Fibroblast of lung (primary cell): ENCODE results near the gene AP1S3. TPM values are rescaled to one million over a fixed set of nuclear protein-coding genes. Genes with fewer than 3 reads are reported as not detected.
"Not testable (repeated sequence)": the region's sequence is repeated elsewhere in the genome, so short reads cannot be mapped to it uniquely, and the experiment has no call there.

ENCODE experiments used
- DNase-seq, 2 donors: peaks; one replicate each; pipeline versions ENCODE4 v3.0.0 to v3.0.0-alpha.2; 2010; ENCODE audit warnings: low read depth in 2 of 2
- H2AFZ ChIP-seq: 2 replicates; pipeline ENCODE4 v1.5.1; 2012; ENCODE audit warnings: low read length, control low read depth, inconsistent platforms
- H3K27ac ChIP-seq: 2 replicates; pipeline ENCODE4 v1.5.1; 2011; ENCODE audit warnings: low read length, control low read depth; ENCODE audit not compliant: insufficient read depth
- H3K27me3 ChIP-seq: 2 replicates; pipeline ENCODE4 v1.5.1; 2011; ENCODE audit warnings: mild to moderate bottlenecking, low read length; ENCODE audit not compliant: control insufficient read depth, insufficient read depth
- H3K36me3 ChIP-seq: 2 replicates; pipeline ENCODE4 v1.5.1; 2011; ENCODE audit warnings: low read length; ENCODE audit not compliant: control insufficient read depth, insufficient read depth
- H3K4me1 ChIP-seq: 2 replicates; pipeline ENCODE4 v1.5.1; 2011; ENCODE audit warnings: low read length; ENCODE audit not compliant: control insufficient read depth, insufficient read depth; ENCODE audit errors: extremely low read depth
- H3K4me2 ChIP-seq: 2 replicates; pipeline ENCODE4 v1.5.1; 2011; ENCODE audit warnings: low read length, control low read depth; ENCODE audit not compliant: insufficient read depth; ENCODE audit errors: extremely low read depth
- H3K4me3 ChIP-seq, 4 experiments: fragments of 200-600 bp in 1 of 4; sonication (generic) in 1 of 4; replicated peaks in 1 of 4; 2 replicates each; pipeline ENCODE4 v1.5.1; 2011 to 2016; ENCODE audit warnings: low read length in 4 of 4, low read depth in 3 of 4, mild to moderate bottlenecking in 3 of 4, control low read depth in 2 of 4, inconsistent platforms in 1 of 4, mixed read lengths in 1 of 4; ENCODE audit not compliant: insufficient read depth in 1 of 4; ENCODE audit errors: control extremely low read depth in 1 of 4
- H3K79me2 ChIP-seq: 2 replicates; pipeline ENCODE4 v1.5.1; 2012; ENCODE audit warnings: mild to moderate bottlenecking, low read length, inconsistent platforms; ENCODE audit not compliant: control insufficient read depth, insufficient read depth
- H3K9ac ChIP-seq: 2 replicates; pipeline ENCODE4 v1.5.1; 2011; ENCODE audit warnings: mild to moderate bottlenecking, low read length, control low read depth; ENCODE audit not compliant: insufficient read depth
- H3K9me3 ChIP-seq: 2 replicates; pipeline ENCODE4 v1.5.1; 2012; ENCODE audit warnings: low read depth, low read length; ENCODE audit not compliant: control insufficient read depth, insufficient read depth
- H4K20me1 ChIP-seq: 2 replicates; pipeline ENCODE4 v1.5.1; 2011; ENCODE audit warnings: low read length; ENCODE audit not compliant: control insufficient read depth, insufficient read depth; ENCODE audit errors: extremely low read depth
- EZH2 ChIP-seq: IDR thresholded peaks from 2 replicates; pipeline ENCODE4 v1.5.1; 2012; ENCODE audit warnings: low read length, control low read depth, mild to moderate bottlenecking; ENCODE audit errors: missing control alignments
- polyA plus RNA-seq, 2 donors: library from polyadenylated mRNA; depleted of rRNA in 1 of 2; stranded (reverse) in 1 of 2; unstranded in 1 of 2; fragments of >200 nt; gene quantifications; 2 replicates each; pipeline ENCODE4 v1.2.1, GENCODE V29; 2011 to 2012; ENCODE audit warnings: missing spikeins in 1 of 2
- total RNA-seq: library from RNA; depleted of rRNA; stranded (reverse); fragments of >200 nt; gene quantifications from 2 replicates; pipeline ENCODE4 v1.2.1, GENCODE V29; 2014
- TF ChIP-seq, protein P1 (sequence below), 2 donors: IDR thresholded peaks in 1 of 2; conservative IDR thresholded peaks in 1 of 2; 1 replicate in 1 of 2; 2 replicates in 1 of 2; pipeline ENCODE4 v1.5.1; 2011 to 2012; ENCODE audit warnings: low read length in 2 of 2, control low read depth in 1 of 2, inconsistent platforms in 1 of 2, low read depth in 1 of 2, mild to moderate bottlenecking in 1 of 2

Gene AP1S3
- total and polyA plus RNA-seq, 2 donors (not counting 1 experiment from before 2014, with no cell fraction given), result 2.9 to 3.3 TPM

DNA sequence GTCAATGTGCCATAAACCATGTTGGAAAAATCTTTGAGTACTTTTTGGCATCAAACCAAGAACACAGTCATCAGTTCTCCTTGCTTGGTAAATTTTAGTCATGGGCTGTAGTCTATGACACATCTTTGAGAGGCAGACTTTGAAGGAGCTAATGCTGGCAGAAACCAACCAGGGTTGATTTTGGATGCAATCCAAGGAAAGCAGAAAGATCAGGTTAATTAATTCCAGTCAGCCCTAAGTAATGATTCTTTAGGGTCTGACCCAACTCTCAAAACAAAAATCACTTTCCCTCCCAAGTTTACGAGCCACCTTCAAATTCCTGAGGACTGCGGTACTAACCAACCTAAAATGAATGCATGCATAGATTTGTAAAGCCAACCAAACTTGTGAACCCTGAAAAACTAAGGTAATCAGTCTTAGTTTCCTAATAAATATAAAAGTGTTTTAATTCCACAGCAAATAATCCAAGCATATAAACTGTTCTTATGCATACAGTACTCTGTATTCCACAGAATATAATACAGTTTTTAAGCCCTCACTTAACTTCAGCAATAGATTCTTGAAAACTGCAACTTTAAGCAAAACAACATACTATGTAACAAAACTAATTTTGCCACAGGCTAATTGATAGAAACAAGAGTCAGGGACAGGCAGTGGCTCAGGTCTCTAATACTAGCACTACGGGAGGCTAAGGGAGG lies 22.0 kb downstream of the AP1S3 start:
- Histone ChIP-seq H3K36me3 (no peaks in the 10 kb centered on the region), H3K9ac (no peak overlapping the region), H3K79me2 (no peaks in the 10 kb centered on the region), H3K4me2 (no peak overlapping the region), H3K4me3 (no peak overlapping the region), H3K4me1 (no peaks in the 10 kb centered on the region), H2AFZ (no peak overlapping the region), H4K20me1 (no peaks in the 10 kb centered on the region), H3K27ac (no peak overlapping the region), H3K27me3 (no peaks in the 10 kb centered on the region), H3K9me3 (no peaks in the 10 kb centered on the region)
- no peak for TF ChIP-seq EZH2
- TF ChIP-seq, protein P1, sequence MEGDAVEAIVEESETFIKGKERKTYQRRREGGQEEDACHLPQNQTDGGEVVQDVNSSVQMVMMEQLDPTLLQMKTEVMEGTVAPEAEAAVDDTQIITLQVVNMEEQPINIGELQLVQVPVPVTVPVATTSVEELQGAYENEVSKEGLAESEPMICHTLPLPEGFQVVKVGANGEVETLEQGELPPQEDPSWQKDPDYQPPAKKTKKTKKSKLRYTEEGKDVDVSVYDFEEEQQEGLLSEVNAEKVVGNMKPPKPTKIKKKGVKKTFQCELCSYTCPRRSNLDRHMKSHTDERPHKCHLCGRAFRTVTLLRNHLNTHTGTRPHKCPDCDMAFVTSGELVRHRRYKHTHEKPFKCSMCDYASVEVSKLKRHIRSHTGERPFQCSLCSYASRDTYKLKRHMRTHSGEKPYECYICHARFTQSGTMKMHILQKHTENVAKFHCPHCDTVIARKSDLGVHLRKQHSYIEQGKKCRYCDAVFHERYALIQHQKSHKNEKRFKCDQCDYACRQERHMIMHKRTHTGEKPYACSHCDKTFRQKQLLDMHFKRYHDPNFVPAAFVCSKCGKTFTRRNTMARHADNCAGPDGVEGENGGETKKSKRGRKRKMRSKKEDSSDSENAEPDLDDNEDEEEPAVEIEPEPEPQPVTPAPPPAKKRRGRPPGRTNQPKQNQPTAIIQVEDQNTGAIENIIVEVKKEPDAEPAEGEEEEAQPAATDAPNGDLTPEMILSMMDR (conservative IDR thresholded peaks at IDR 0.05 in 1 of 2, IDR thresholded peaks at IDR 0.05 in 1 of 2; ENCODE audit: low read depth in 1 of 2, low read length in 2 of 2), result no peak
- peak; percentile 71 to 97 for DNase-seq

DNA sequence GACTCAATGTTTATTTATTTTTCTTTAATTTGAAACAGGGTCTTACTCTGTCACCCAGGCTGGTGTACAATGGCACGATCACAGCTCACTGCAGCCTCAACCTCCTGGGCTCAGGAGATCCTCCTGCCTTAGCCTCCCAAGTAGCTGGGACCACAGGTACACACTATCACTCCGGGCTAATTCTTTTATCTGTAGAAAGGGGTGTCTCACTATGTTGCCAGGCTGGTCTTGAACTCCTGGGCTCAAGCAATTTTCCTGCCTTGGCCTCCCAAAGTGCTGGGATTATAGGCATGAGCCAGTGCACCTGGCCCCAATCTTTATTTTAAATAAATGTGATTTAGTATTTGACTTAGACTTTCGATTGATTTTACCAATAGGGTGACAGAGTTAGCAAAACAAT lies 22.6 kb downstream of the AP1S3 start:
- not testable (repeated sequence) for H3K9me3 ChIP-seq, H3K4me1 ChIP-seq, H3K79me2 ChIP-seq

DNA sequence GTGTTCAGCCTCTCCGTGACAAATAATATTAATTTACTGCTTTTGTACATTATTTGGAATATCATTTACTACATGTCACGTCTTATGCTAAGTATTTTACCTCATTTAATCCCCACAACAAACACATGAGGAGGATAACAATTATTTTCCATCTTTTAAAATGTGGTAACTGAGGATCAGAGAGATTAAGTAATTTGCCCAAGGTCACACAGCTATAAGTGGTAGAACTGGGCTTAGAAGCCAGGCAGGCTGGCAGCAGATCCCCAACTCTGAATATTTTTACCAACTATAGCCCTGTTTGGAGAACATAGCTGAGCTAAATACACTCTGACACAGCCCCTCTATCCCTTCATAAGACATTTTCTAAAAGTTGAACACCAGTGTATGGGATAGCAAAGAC lies 24.1 kb downstream of the AP1S3 start:
- no peak overlapping the region for H2AFZ ChIP-seq
- no peaks in the 10 kb centered on the region for H3K79me2 ChIP-seq
- no peak overlapping the region for H3K9ac ChIP-seq
- H3K4me1 ChIP-seq, result no peaks in the 10 kb centered on the region
- no peaks in the 10 kb centered on the region for H3K27me3 ChIP-seq
- TF ChIP-seq EZH2, result no peak
- TF ChIP-seq, protein P1 (conservative IDR thresholded peaks at IDR 0.05 in 1 of 2, IDR thresholded peaks at IDR 0.05 in 1 of 2; ENCODE audit: low read depth in 1 of 2, low read length in 2 of 2), result no peak
- no peak overlapping the region for H3K4me2 ChIP-seq
- H3K9me3 ChIP-seq, result no peaks in the 10 kb centered on the region
- H3K27ac ChIP-seq, result no peak overlapping the region
- no peak for DNase-seq
- no peaks in the 10 kb centered on the region for H3K36me3 ChIP-seq
- no peak overlapping the region for H3K4me3 ChIP-seq
- no peaks in the 10 kb centered on the region for H4K20me1 ChIP-seq

More for the DNA sequence above, 22.6 kb downstream of the AP1S3 start:
- not testable (repeated sequence) for H3K4me2 ChIP-seq, H3K27ac ChIP-seq, H3K9ac ChIP-seq, DNase-seq, H4K20me1 ChIP-seq, H3K4me3 ChIP-seq, H3K27me3 ChIP-seq, H2AFZ ChIP-seq, H3K36me3 ChIP-seq
